Adrenal gland (tissue), 12 donors: Measurements from ENCODE around the gene TP73. TPM values are rescaled to one million over a fixed set of nuclear protein-coding genes. Genes with fewer than 3 reads are reported as not detected.

Experiments used
- DNase-seq, 7 donors: peaks; one replicate each; pipeline ENCODE4 v3.0.0-alpha.2; 2019 to 2020
- H3K27ac ChIP-seq, 5 donors: fragments of 200-600 bp; sonication (generic) in 4 of 5; 1 replicate in 3 of 5; 2 replicates in 2 of 5; pipeline versions ENCODE4 v1.5.1 to v1.8.0; 2016 to 2020; ENCODE audit warnings: mild to moderate bottlenecking in 1 of 5
- H3K27me3 ChIP-seq: fragments of 200-600 bp; 2 replicates; pipeline ENCODE4 v1.8.0; 2021
- H3K36me3 ChIP-seq, 2 donors: fragments of 200-600 bp; replicated peaks in 1 of 2; 1 replicate in 1 of 2; 2 replicates in 1 of 2; pipeline versions ENCODE4 v1.5.1 to v1.8.0; 2018 to 2022
- H3K4me1 ChIP-seq, 2 donors: fragments of 200-600 bp; replicated peaks in 1 of 2; 1 replicate in 1 of 2; 2 replicates in 1 of 2; pipeline versions ENCODE4 v1.5.1 to v1.8.0; 2018 to 2021
- H3K4me3 ChIP-seq, 4 donors: fragments of 200-600 bp; sonication (generic) in 3 of 4; one replicate each; pipeline ENCODE4 v1.5.1; 2016 to 2018
- H3K9me3 ChIP-seq, 3 donors: fragments of 200-600 bp; sonication (generic) in 1 of 3; replicated peaks in 1 of 3; 1 replicate in 2 of 3; 2 replicates in 1 of 3; pipeline versions ENCODE4 v1.5.1 to v1.8.0; 2016 to 2021
- POLR2A ChIP-seq, 2 donors: fragments of 450-650 bp; IDR thresholded peaks; one replicate each; pipeline ENCODE4 v1.6.1; 2017; ENCODE audit warnings: antibody characterized with exemption in 2 of 2, mild to moderate bottlenecking in 2 of 2, moderate library complexity in 1 of 2
- WGBS, 4 donors: extraction: QIAGEN DNeasy Blood & Tissue Kit in 2 of 4; methylation state at CpG; one replicate each; pipeline versions ENCODE4 v1.1.5 to v1.1.7; 2013 to 2017; 5-methylcytosine and 5-hydroxymethylcytosine counted together
- intact Hi-C, 2 donors: fragments of 100-400 bp; cut with DNase I; formaldehyde crosslinking; loops; one replicate each; pipeline versions ENCODE4 v1.14.1 to v1.15.0; 2022 to 2023
- polyA plus RNA-seq, 3 donors: library from polyadenylated mRNA; stranded (reverse); fragments of 200-250 nt in 2 of 3; fragments of 350-450 nt in 1 of 3; fragmentation: Illumina TruSeq in 1 of 3; extraction: RNeasy Lipid Tissue Mini Kit (QIAGEN cat#74804) in 1 of 3; gene quantifications; one replicate each; pipeline ENCODE4 v1.2.3, GENCODE V29; 2013 to 2014
- total RNA-seq, 9 donors: library from RNA; depleted of rRNA in 4 of 9; stranded (reverse); fragments of >200 nt in 4 of 9; fragments of 120-200 nt in 1 of 9; fragmentation: NEBNext Ultra II Directional in 1 of 9; extraction: Animal tissue kit (Norgen Biotek cat#: 25700) in 1 of 9; gene quantifications; one replicate each; pipeline versions ENCODE4 v1.1.0 to v1.2.4, GENCODE V29; 2013 to 2023
- TF ChIP-seq, protein P1 (sequence below), 6 experiments: fragments of 450-650 bp in 4 of 6; fragments of 200-600 bp in 2 of 6; sonication (generic) in 1 of 6; IDR thresholded peaks; 1 replicate in 5 of 6; 2 replicates in 1 of 6; pipeline versions ENCODE4 v1.5.1 to v1.8.0; 2016 to 2021; ENCODE audit warnings: antibody characterized with exemption in 6 of 6, mild to moderate bottlenecking in 2 of 6, moderate library complexity in 1 of 6
- donor health status: healthy with polysubstance abuse.
- donor health status: Bipolar disorder and iron deficiency.
- donor health status: DM: yes; HTN: yes; CAD: no.
- donor health status: DM: no; HTN: no; CAD: no.
- donor health status: DM: no; HTN: no; CAD: no.
- donor health status: DM: yes; HTN: yes; CAD: no.

The TP73 gene
- total and polyA plus RNA-seq, 12 donors = 0.03 to 0.22 (median 0.14) TPM; not detected in 6

DNA sequence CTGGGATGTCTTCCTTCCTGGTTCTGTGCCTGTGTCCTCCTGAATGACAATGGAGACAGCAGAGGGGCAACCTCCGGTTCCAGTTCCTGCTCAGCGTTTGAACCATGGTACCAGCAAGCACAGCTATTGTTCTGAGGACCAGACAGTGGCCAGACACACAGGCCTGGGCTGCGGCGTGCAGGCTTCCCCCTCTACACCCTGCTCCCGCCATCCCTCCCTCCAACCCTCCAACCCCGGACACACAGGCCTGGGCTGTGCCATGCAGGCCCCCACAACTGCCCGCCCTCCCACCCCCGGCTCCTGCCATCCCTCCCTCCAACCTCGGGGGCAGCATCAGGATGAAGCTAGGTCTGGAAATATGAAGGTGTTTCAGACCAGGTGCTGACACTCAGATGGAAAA lies 35.5 kb upstream of the TP73 start:
- Histone ChIP-seq H3K27me3 (peaks cover 3% of the 10 kb centered on the region), H3K36me3 (no peaks in the 10 kb centered on the region), H3K9me3 (no peaks in the 10 kb centered on the region), H3K27ac (no peak overlapping the region), H3K4me3 (no peak overlapping the region), H3K4me1 (peaks cover 0 to 3% of the 10 kb centered on the region in 2 donors)
- TF ChIP-seq, protein P1, sequence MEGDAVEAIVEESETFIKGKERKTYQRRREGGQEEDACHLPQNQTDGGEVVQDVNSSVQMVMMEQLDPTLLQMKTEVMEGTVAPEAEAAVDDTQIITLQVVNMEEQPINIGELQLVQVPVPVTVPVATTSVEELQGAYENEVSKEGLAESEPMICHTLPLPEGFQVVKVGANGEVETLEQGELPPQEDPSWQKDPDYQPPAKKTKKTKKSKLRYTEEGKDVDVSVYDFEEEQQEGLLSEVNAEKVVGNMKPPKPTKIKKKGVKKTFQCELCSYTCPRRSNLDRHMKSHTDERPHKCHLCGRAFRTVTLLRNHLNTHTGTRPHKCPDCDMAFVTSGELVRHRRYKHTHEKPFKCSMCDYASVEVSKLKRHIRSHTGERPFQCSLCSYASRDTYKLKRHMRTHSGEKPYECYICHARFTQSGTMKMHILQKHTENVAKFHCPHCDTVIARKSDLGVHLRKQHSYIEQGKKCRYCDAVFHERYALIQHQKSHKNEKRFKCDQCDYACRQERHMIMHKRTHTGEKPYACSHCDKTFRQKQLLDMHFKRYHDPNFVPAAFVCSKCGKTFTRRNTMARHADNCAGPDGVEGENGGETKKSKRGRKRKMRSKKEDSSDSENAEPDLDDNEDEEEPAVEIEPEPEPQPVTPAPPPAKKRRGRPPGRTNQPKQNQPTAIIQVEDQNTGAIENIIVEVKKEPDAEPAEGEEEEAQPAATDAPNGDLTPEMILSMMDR (IDR thresholded peaks at IDR 0.05) = no peak
- TF ChIP-seq POLR2A (IDR thresholded peaks at IDR 0.05) = no peak
- WGBS, 4 donors = 52 to 73% (median 68%) methylated on average over 5 to 9 of the region's 9 CpGs; no CpG with 5 or more reads in 1 of the 4 donors
- intact Hi-C loops = loop anchor here (2.0 to 5.0 kb wide), 2 partner anchors 50 to 52 kb away; no protein-coding TSS in a partner anchor
- DNase-seq = no peak

DNA sequence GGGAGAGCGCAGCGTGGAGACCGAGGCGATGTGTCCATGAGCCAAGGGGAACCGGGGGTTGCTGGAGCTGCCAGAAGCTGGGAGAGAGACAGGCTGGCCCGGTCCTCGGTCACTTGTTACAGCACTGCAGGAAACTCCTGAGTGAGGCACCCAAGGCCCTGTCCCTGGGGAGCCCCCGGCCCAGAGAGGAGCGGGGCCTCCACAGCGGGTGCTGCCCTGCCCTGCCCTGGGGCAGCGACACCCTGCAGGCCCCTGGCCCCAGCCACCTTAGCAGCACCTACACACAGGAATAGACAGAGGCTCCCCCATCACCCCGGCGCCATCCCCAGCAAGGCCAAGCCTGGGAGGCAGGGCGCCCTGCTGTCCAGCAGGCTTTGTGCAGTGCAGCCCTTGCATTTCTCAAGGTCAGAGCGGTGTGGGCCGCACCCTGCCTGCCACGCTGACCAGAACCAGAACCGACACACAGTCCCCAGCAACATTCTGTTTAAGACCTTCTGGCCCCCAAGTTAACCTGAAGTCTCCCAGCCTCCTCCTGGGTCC lies 34.4 kb upstream of the TP73 start:
- TF ChIP-seq, protein P1 (IDR thresholded peaks at IDR 0.05) = no peak
- TF ChIP-seq POLR2A (IDR thresholded peaks at IDR 0.05) = no peak
- Histone ChIP-seq H3K27ac (no peak overlapping the region), H3K36me3 (no peaks in the 10 kb centered on the region), H3K4me1 (peaks cover 0 to 6% of the 10 kb centered on the region in 2 donors), H3K9me3 (no peaks in the 10 kb centered on the region), H3K27me3 (peaks cover 3% of the 10 kb centered on the region), H3K4me3 (no peak overlapping the region)
- 71 to 77% (median 73%) methylated on average over 5 to 18 of the region's 18 CpGs for WGBS, 4 donors
- DNase-seq = no peak
- intact Hi-C loops = loop anchor here (2.0 to 5.0 kb wide), 3 partner anchors 51 to 125 kb away; no protein-coding TSS in a partner anchor

DNA sequence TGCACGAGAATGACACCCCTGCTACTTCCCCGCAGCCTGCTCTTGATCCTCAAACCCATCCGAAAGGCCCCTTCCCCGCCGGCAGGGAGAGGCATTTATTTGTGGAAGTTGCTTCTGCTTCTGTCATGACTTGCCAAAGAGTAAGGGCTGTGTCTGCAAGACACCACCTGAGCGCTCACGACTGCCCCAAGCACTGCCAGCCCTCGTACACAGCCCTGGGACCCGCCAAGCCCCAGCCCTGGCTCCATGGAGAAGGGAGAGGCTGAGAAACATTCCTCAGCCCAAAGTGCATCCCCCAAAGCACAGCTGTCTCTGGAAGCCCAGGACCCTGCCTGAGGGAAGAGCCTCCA lies 33.8 kb upstream of the TP73 start:
- Histone ChIP-seq H3K27me3 (peaks cover 3% of the 10 kb centered on the region), H3K27ac (no peak overlapping the region), H3K9me3 (no peaks in the 10 kb centered on the region), H3K36me3 (no peaks in the 10 kb centered on the region), H3K4me1 (peaks cover 6 to 12% of the 10 kb centered on the region in 2 donors), H3K4me3 (no peak overlapping the region)
- intact Hi-C loops = loop anchor here (2.0 to 5.0 kb wide), 2 partner anchors 51 to 126 kb away; no protein-coding TSS in a partner anchor
- TF ChIP-seq, protein P1 (IDR thresholded peaks at IDR 0.05) = no peak
- no peak for TF ChIP-seq POLR2A (IDR thresholded peaks at IDR 0.05)
- DNase-seq = no peak
- 56 to 72% (median 63%) methylated on average over 5 to 9 of the region's 9 CpGs for WGBS, 4 donors

DNA sequence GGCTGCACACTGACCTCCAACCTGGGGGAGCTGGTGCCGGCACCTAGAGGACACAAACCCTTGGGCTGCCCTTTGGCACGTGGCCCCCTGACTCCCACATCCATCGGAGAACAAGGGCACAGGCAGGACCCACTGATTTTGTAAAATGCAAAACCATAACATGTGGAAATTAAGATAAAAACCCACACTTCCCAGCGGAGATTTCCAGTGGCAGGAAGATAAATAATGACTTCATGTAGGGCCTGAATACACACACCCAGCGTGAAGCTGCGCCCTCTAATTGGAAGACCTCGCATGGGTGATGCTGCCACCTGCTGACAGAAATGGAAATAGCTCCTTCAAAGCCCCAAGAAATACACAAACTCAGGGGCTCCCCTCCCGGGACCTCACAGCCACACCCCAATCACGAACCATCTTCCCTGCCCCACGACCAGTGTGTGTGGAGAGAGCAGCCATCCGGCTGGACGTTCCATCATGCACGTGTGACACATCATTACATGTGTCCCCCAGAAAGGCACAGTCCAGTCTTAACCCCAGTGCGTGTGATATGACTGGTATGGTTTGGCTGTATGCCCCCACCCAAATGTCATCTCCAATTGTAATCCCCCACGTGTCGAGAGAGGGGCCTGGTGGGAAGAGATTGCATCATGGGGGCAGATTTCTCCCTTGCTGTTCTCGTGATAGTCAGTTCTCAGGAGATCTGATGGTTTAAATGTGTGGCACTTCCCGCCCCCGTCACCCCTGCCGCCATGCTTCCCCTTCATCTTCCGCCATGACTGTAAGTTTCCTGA lies 33.2 kb upstream of the TP73 start:
- Histone ChIP-seq H3K36me3 (no peaks in the 10 kb centered on the region), H3K4me3 (no peak overlapping the region), H3K4me1 (peaks cover 10 to 18% of the 10 kb centered on the region in 2 donors), H3K27me3 (peaks cover 3% of the 10 kb centered on the region), H3K9me3 (no peaks in the 10 kb centered on the region), H3K27ac (no peak overlapping the region)
- intact Hi-C loops = loop anchor here (2.0 to 5.0 kb wide), 2 partner anchors 52 to 126 kb away; no protein-coding TSS in a partner anchor
- WGBS, 4 donors = 13 to 30% (median 18%) methylated on average over 12 to 21 of the region's 21 CpGs
- DNase-seq = peak; percentile 61 to 88 (median 77)
- no peak for TF ChIP-seq POLR2A (IDR thresholded peaks at IDR 0.05)
- TF ChIP-seq, protein P1 (IDR thresholded peaks at IDR 0.05) = peak; percentile 59 to 87 (median 74)
